ENCODE measurements around the gene UCHL3. TPM values are rescaled to one million over a fixed set of nuclear protein-coding genes. Genes with fewer than 3 reads are reported as not detected.

UCHL3 gene
- total RNA-seq, 1 donor from 2014 or later: 15.5 TPM

- no peak for ATAC-seq
- DNase-seq (ENCODE audit: low spot score): no peak
Observed at GRCh38 chr13:75618308-75618707, 68.7 kb downstream of the UCHL3 start.

GRCh38 chr13:75620020-75620419 is 70.4 kb downstream of the UCHL3 start:
- DNase-seq (ENCODE audit: low spot score) (no peak), ATAC-seq (no peak)

GRCh38 chr13:75621147-75621546 is 71.6 kb downstream of the UCHL3 start:
- ATAC-seq: no peak

GRCh38 chr13:75628801-75629200 is 79.2 kb downstream of the UCHL3 start:
- ATAC-seq (no peak), DNase-seq (ENCODE audit: low spot score) (no peak)

More at GRCh38 chr13:75621147-75621546, 71.6 kb downstream of the UCHL3 start:
- no peak for DNase-seq (ENCODE audit: low spot score)

- ATAC-seq (no peak), DNase-seq (ENCODE audit: low spot score) (no peak)
Observed at GRCh38 chr13:75633285-75633684, 83.7 kb downstream of the UCHL3 start.

- ATAC-seq (peak; percentile 26), DNase-seq (ENCODE audit: low spot score) (no peak)
Observed at GRCh38 chr13:75635101-75635827, 85.7 kb downstream of the UCHL3 start.

- DNase-seq (ENCODE audit: low spot score): peak; percentile 53
Observed at GRCh38 chr13:75635828-75636435, 86.3 kb downstream of the UCHL3 start, which contains the start of gene LMO7. Gene LMO7, plus strand, starts transcription at chr13:75636330. Its CDS starts 328 bp downstream, at chr13:75636658.

GRCh38 chr13:75636436-75637180 is 87.0 kb downstream of the UCHL3 start:
- ATAC-seq (peak; percentile 48), DNase-seq (ENCODE audit: low spot score) (no peak)

More at GRCh38 chr13:75635828-75636435, 86.3 kb downstream of the UCHL3 start, which contains the start of gene LMO7:
- ATAC-seq: peak; percentile 81

- DNase-seq (ENCODE audit: low spot score): no peak
Observed at GRCh38 chr13:75637181-75637750, 87.7 kb downstream of the UCHL3 start.

GRCh38 chr13:75639454-75639853 is 89.9 kb downstream of the UCHL3 start:
- DNase-seq (ENCODE audit: low spot score): no peak

More at GRCh38 chr13:75637181-75637750, 87.7 kb downstream of the UCHL3 start:
- ATAC-seq: no peak

GRCh38 chr13:75641026-75641425 is 91.4 kb downstream of the UCHL3 start:
- DNase-seq (ENCODE audit: low spot score): no peak
- no peak for ATAC-seq

More at GRCh38 chr13:75639454-75639853, 89.9 kb downstream of the UCHL3 start:
- no peak for ATAC-seq

GRCh38 chr13:75643182-75643581 is 93.6 kb downstream of the UCHL3 start:
- ATAC-seq (no peak), DNase-seq (ENCODE audit: low spot score) (no peak)

- DNase-seq (ENCODE audit: low spot score): no peak
- ATAC-seq: no peak
Observed at GRCh38 chr13:75643693-75644092, 94.1 kb downstream of the UCHL3 start.

- DNase-seq (ENCODE audit: low spot score) (no peak), ATAC-seq (no peak)
Observed at GRCh38 chr13:75645141-75645540, 95.5 kb downstream of the UCHL3 start.

- ATAC-seq: no peak
- DNase-seq (ENCODE audit: low spot score): no peak
Observed at GRCh38 chr13:75647126-75647784, 97.7 kb downstream of the UCHL3 start.

- no peak for DNase-seq (ENCODE audit: low spot score)
- ATAC-seq: no peak
Observed at GRCh38 chr13:75648446-75648845, 98.9 kb downstream of the UCHL3 start.

GRCh38 chr13:75651013-75651412 is 101.4 kb downstream of the UCHL3 start:
- ATAC-seq: no peak
- no peak for DNase-seq (ENCODE audit: low spot score)

- ATAC-seq (no peak), DNase-seq (ENCODE audit: low spot score) (no peak)
Observed at GRCh38 chr13:75652726-75653125, 103.1 kb downstream of the UCHL3 start.

All from left lobe of liver (tissue), 2 donors.